Measurements from ENCODE around the gene TSHZ2. TPM values are rescaled to one million over a fixed set of nuclear protein-coding genes. Genes with fewer than 3 reads are reported as not detected.

TSHZ2 gene
- total RNA-seq, 1 experiment from 2014 or later, result 0.20 TPM

DNA sequence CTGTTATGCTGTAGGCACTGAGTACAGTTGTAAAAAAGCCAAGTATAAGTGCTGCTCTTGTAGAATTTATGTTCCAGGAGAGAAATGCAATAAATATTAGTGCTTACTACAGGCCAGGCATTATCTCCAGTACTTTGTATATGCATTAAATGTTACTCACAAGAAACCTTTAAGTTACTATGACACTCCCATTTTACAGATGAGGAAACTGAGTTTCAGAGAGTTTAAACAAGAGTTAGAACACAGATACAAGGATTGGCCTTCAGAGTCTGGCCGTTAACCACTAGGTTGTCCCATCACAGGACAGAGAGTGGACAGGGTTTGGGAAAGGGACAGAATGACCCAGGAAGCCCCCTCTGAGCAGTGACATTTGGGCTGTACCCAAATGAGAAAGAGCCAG is 347.0 kb downstream of the TSHZ2 start (continued):
- TF ChIP-seq, protein P1, sequence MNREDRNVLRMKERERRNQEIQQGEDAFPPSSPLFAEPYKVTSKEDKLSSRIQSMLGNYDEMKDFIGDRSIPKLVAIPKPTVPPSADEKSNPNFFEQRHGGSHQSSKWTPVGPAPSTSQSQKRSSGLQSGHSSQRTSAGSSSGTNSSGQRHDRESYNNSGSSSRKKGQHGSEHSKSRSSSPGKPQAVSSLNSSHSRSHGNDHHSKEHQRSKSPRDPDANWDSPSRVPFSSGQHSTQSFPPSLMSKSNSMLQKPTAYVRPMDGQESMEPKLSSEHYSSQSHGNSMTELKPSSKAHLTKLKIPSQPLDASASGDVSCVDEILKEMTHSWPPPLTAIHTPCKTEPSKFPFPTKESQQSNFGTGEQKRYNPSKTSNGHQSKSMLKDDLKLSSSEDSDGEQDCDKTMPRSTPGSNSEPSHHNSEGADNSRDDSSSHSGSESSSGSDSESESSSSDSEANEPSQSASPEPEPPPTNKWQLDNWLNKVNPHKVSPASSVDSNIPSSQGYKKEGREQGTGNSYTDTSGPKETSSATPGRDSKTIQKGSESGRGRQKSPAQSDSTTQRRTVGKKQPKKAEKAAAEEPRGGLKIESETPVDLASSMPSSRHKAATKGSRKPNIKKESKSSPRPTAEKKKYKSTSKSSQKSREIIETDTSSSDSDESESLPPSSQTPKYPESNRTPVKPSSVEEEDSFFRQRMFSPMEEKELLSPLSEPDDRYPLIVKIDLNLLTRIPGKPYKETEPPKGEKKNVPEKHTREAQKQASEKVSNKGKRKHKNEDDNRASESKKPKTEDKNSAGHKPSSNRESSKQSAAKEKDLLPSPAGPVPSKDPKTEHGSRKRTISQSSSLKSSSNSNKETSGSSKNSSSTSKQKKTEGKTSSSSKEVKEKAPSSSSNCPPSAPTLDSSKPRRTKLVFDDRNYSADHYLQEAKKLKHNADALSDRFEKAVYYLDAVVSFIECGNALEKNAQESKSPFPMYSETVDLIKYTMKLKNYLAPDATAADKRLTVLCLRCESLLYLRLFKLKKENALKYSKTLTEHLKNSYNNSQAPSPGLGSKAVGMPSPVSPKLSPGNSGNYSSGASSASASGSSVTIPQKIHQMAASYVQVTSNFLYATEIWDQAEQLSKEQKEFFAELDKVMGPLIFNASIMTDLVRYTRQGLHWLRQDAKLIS (CRISPR knock-in tag; IDR thresholded peaks at IDR 0.05; ENCODE audit: borderline replicate concordance), result no peak
- TF ChIP-seq SOX15 (CRISPR knock-in tag; IDR thresholded peaks at IDR 0.05) (no peak), TCF7 (CRISPR knock-in tag; IDR thresholded peaks at IDR 0.05; ENCODE audit: low read depth) (no peak), CREM (CRISPR knock-in tag; IDR thresholded peaks at IDR 0.05) (no peak)
- TF ChIP-seq, protein P2, sequence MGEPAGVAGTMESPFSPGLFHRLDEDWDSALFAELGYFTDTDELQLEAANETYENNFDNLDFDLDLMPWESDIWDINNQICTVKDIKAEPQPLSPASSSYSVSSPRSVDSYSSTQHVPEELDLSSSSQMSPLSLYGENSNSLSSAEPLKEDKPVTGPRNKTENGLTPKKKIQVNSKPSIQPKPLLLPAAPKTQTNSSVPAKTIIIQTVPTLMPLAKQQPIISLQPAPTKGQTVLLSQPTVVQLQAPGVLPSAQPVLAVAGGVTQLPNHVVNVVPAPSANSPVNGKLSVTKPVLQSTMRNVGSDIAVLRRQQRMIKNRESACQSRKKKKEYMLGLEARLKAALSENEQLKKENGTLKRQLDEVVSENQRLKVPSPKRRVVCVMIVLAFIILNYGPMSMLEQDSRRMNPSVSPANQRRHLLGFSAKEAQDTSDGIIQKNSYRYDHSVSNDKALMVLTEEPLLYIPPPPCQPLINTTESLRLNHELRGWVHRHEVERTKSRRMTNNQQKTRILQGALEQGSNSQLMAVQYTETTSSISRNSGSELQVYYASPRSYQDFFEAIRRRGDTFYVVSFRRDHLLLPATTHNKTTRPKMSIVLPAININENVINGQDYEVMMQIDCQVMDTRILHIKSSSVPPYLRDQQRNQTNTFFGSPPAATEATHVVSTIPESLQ (CRISPR knock-in tag; IDR thresholded peaks at IDR 0.05), result no peak

DNA sequence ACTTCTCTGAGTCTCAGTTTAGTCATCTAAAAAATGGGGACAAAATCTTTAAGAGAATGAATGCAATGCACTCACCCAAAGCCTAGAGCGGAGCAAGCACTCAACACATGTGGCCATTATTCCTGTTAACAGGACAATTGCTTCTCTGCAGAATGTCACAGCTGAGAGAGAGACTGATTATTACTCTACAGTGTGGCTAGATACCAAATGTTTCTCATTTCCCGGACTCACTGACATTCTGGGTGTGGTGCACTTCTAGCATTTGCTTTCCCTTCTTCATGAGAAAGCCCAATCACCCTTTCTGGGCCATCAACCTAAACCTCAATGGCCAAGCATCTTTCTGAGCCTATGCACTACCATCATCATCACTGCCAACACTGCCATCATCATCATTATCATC is 347.6 kb downstream of the TSHZ2 start:
- DNase-seq (ENCODE audit: low spot score), result no peak
- ChIA-PET CTCF (no interaction called here), POLR2A (no interaction called here)
- peaks cover 15% of the 10 kb centered on the region for H3K9me3 Mint-ChIP-seq
- H3K36me3 Mint-ChIP-seq, result peaks cover 6% of the 10 kb centered on the region; the same call in 1 of the 2 replicates
- H3K4me1 Mint-ChIP-seq, result peaks cover 12% of the 10 kb centered on the region
- no peak for ATAC-seq
- H3K27ac Mint-ChIP-seq, result no peak overlapping the region
- H3K27me3 Mint-ChIP-seq (ENCODE audit: low read depth), result no peaks in the 10 kb centered on the region
- no peak overlapping the region for H3K4me3 Mint-ChIP-seq
- TF ChIP-seq, protein P3, sequence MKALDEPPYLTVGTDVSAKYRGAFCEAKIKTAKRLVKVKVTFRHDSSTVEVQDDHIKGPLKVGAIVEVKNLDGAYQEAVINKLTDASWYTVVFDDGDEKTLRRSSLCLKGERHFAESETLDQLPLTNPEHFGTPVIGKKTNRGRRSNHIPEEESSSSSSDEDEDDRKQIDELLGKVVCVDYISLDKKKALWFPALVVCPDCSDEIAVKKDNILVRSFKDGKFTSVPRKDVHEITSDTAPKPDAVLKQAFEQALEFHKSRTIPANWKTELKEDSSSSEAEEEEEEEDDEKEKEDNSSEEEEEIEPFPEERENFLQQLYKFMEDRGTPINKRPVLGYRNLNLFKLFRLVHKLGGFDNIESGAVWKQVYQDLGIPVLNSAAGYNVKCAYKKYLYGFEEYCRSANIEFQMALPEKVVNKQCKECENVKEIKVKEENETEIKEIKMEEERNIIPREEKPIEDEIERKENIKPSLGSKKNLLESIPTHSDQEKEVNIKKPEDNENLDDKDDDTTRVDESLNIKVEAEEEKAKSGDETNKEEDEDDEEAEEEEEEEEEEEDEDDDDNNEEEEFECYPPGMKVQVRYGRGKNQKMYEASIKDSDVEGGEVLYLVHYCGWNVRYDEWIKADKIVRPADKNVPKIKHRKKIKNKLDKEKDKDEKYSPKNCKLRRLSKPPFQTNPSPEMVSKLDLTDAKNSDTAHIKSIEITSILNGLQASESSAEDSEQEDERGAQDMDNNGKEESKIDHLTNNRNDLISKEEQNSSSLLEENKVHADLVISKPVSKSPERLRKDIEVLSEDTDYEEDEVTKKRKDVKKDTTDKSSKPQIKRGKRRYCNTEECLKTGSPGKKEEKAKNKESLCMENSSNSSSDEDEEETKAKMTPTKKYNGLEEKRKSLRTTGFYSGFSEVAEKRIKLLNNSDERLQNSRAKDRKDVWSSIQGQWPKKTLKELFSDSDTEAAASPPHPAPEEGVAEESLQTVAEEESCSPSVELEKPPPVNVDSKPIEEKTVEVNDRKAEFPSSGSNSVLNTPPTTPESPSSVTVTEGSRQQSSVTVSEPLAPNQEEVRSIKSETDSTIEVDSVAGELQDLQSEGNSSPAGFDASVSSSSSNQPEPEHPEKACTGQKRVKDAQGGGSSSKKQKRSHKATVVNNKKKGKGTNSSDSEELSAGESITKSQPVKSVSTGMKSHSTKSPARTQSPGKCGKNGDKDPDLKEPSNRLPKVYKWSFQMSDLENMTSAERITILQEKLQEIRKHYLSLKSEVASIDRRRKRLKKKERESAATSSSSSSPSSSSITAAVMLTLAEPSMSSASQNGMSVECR (CRISPR knock-in tag; IDR thresholded peaks at IDR 0.05; ENCODE audit: borderline replicate concordance), result no peak
- TF ChIP-seq, protein P4, sequence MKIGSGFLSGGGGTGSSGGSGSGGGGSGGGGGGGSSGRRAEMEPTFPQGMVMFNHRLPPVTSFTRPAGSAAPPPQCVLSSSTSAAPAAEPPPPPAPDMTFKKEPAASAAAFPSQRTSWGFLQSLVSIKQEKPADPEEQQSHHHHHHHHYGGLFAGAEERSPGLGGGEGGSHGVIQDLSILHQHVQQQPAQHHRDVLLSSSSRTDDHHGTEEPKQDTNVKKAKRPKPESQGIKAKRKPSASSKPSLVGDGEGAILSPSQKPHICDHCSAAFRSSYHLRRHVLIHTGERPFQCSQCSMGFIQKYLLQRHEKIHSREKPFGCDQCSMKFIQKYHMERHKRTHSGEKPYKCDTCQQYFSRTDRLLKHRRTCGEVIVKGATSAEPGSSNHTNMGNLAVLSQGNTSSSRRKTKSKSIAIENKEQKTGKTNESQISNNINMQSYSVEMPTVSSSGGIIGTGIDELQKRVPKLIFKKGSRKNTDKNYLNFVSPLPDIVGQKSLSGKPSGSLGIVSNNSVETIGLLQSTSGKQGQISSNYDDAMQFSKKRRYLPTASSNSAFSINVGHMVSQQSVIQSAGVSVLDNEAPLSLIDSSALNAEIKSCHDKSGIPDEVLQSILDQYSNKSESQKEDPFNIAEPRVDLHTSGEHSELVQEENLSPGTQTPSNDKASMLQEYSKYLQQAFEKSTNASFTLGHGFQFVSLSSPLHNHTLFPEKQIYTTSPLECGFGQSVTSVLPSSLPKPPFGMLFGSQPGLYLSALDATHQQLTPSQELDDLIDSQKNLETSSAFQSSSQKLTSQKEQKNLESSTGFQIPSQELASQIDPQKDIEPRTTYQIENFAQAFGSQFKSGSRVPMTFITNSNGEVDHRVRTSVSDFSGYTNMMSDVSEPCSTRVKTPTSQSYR (CRISPR knock-in tag; IDR thresholded peaks at IDR 0.05), result no peak
- TF ChIP-seq, protein P5, sequence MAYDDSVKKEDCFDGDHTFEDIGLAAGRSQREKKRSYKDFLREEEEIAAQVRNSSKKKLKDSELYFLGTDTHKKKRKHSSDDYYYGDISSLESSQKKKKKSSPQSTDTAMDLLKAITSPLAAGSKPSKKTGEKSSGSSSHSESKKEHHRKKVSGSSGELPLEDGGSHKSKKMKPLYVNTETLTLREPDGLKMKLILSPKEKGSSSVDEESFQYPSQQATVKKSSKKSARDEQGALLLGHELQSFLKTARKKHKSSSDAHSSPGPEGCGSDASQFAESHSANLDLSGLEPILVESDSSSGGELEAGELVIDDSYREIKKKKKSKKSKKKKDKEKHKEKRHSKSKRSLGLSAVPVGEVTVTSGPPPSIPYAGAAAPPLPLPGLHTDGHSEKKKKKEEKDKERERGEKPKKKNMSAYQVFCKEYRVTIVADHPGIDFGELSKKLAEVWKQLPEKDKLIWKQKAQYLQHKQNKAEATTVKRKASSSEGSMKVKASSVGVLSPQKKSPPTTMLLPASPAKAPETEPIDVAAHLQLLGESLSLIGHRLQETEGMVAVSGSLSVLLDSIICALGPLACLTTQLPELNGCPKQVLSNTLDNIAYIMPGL (CRISPR knock-in tag; IDR thresholded peaks at IDR 0.05), result no peak
- TF ChIP-seq ZNF232 (CRISPR knock-in tag; IDR thresholded peaks at IDR 0.05), result no peak
- TF ChIP-seq ZNF263 (CRISPR knock-in tag; IDR thresholded peaks at IDR 0.05; ENCODE audit: low read depth), result no peak
- TF ChIP-seq, protein P6, sequence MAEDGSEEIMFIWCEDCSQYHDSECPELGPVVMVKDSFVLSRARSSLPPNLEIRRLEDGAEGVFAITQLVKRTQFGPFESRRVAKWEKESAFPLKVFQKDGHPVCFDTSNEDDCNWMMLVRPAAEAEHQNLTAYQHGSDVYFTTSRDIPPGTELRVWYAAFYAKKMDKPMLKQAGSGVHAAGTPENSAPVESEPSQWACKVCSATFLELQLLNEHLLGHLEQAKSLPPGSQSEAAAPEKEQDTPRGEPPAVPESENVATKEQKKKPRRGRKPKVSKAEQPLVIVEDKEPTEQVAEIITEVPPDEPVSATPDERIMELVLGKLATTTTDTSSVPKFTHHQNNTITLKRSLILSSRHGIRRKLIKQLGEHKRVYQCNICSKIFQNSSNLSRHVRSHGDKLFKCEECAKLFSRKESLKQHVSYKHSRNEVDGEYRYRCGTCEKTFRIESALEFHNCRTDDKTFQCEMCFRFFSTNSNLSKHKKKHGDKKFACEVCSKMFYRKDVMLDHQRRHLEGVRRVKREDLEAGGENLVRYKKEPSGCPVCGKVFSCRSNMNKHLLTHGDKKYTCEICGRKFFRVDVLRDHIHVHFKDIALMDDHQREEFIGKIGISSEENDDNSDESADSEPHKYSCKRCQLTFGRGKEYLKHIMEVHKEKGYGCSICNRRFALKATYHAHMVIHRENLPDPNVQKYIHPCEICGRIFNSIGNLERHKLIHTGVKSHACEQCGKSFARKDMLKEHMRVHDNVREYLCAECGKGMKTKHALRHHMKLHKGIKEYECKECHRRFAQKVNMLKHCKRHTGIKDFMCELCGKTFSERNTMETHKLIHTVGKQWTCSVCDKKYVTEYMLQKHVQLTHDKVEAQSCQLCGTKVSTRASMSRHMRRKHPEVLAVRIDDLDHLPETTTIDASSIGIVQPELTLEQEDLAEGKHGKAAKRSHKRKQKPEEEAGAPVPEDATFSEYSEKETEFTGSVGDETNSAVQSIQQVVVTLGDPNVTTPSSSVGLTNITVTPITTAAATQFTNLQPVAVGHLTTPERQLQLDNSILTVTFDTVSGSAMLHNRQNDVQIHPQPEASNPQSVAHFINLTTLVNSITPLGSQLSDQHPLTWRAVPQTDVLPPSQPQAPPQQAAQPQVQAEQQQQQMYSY (CRISPR knock-in tag; IDR thresholded peaks at IDR 0.05), result no peak
- TF ChIP-seq, protein P7, sequence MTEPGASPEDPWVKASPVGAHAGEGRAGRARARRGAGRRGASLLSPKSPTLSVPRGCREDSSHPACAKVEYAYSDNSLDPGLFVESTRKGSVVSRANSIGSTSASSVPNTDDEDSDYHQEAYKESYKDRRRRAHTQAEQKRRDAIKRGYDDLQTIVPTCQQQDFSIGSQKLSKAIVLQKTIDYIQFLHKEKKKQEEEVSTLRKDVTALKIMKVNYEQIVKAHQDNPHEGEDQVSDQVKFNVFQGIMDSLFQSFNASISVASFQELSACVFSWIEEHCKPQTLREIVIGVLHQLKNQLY (CRISPR knock-in tag; IDR thresholded peaks at IDR 0.05), result no peak
- no peak for TF ChIP-seq ETV6 (CRISPR knock-in tag; IDR thresholded peaks at IDR 0.05)
- TF ChIP-seq, protein P8, sequence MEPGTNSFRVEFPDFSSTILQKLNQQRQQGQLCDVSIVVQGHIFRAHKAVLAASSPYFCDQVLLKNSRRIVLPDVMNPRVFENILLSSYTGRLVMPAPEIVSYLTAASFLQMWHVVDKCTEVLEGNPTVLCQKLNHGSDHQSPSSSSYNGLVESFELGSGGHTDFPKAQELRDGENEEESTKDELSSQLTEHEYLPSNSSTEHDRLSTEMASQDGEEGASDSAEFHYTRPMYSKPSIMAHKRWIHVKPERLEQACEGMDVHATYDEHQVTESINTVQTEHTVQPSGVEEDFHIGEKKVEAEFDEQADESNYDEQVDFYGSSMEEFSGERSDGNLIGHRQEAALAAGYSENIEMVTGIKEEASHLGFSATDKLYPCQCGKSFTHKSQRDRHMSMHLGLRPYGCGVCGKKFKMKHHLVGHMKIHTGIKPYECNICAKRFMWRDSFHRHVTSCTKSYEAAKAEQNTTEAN (CRISPR knock-in tag; IDR thresholded peaks at IDR 0.05), result no peak
- TF ChIP-seq JUN (CRISPR knock-in tag; IDR thresholded peaks at IDR 0.05), result no peak

Measured in WTC11 (cell line).